A549 (cell line): ENCODE results near the gene TPD52L1. TPM values are rescaled to one million over a fixed set of nuclear protein-coding genes. Genes with fewer than 3 reads are reported as not detected.

Source experiments
- ATAC-seq, 2 experiments: fragments of 200-7000 bp in 1 of 2; fragments of >200 bp in 1 of 2; cut with Nextera tagmentation in 1 of 2; cut with Tn5 transposase in 1 of 2; 3 replicates each; pipeline versions ENCODE4 v1.8.0 to v1.9.1; 2018 to 2020; ENCODE audit warnings: mild to moderate bottlenecking in 1 of 2, moderate library complexity in 1 of 2
- CTCF ChIA-PET: fragments of 300-600 bp; sonication (Branson Sonifier 250); formaldehyde crosslinking; extraction: SDS; loops from one replicate; lab custom pipeline; 2021; ENCODE audit warnings: antibody characterized with exemption, inconsistent platforms; lab: Yijun Ruan, JAX
- POLR2A ChIA-PET: fragments of 350-600 bp; formaldehyde crosslinking; extraction: SDS; loops from one replicate; lab custom pipeline; 2021; ENCODE audit warnings: antibody characterized with exemption, inconsistent platforms; lab: Yijun Ruan, JAX
- DNase-seq, 2 experiments: peaks; one replicate each; pipeline versions ENCODE4 v3.0.0 to v3.0.0-alpha.2; 2011 to 2016; ENCODE audit warnings: low read depth in 1 of 2, low spot score in 1 of 2
- FAIRE-seq: peaks from 2 replicates; lab custom pipeline; 2011; peaks lifted over from hg19 to GRCh38; lab: Jason Lieb, UNC
- H3K27ac ChIP-seq, 2 experiments: fragments of >200 bp; sonication (Bioruptor Twin); formaldehyde crosslinking; 3 replicates each; pipeline ENCODE4 v1.5.1; 2016 to 2017
- H3K4me1 ChIP-seq: fragments of >200 bp; sonication (Bioruptor Twin); formaldehyde crosslinking; 3 replicates; pipeline ENCODE4 v1.6.1; 2016
- H3K4me2 ChIP-seq: fragments of >200 bp; sonication (Bioruptor Twin); formaldehyde crosslinking; 3 replicates; pipeline ENCODE4 v1.6.1; 2016
- H3K4me3 ChIP-seq: fragments of >200 bp; sonication (Bioruptor Twin); formaldehyde crosslinking; 3 replicates; pipeline ENCODE4 v1.5.1; 2016
- H3K9me3 ChIP-seq: fragments of >200 bp; sonication (Bioruptor Twin); formaldehyde crosslinking; 3 replicates; pipeline ENCODE4 v1.6.1; 2016
- BHLHE40 ChIP-seq: IDR thresholded peaks from 2 replicates; pipeline ENCODE4 v1.6.1; 2012; ENCODE audit warnings: low read depth, low read length, inconsistent platforms
- CBX2 ChIP-seq: fragments of 200-600 bp; sonication (generic); IDR thresholded peaks from 2 replicates; pipeline ENCODE4 v1.6.1; 2016; ENCODE audit warnings: low read depth, mild to moderate bottlenecking, borderline replicate concordance
- CEBPB ChIP-seq, 2 experiments: fragments of >200 bp in 1 of 2; sonication (Bioruptor Twin) in 1 of 2; formaldehyde crosslinking in 1 of 2; IDR thresholded peaks; 2 replicates each; pipeline ENCODE4 v1.6.1; 2012 to 2016
- CHD2 ChIP-seq: fragments of 150-350 bp; IDR thresholded peaks from 2 replicates; pipeline ENCODE4 v1.6.1; 2014; ENCODE audit warnings: low read length; ENCODE audit not compliant: partially characterized antibody
- EHF ChIP-seq: fragments of 250-450 bp; sonication (Bioruptor Pico); IDR thresholded peaks from 2 replicates; pipeline ENCODE4 v1.5.0; 2020; ENCODE audit warnings: mild to moderate bottlenecking
- EHMT2 ChIP-seq: fragments of 200-600 bp; sonication (generic); IDR thresholded peaks from 2 replicates; pipeline ENCODE4 v1.6.1; 2016; ENCODE audit warnings: antibody characterized with exemption, low read depth, mild to moderate bottlenecking, moderate library complexity
- EP300 ChIP-seq, 2 experiments: fragments of >200 bp; sonication (Bioruptor Twin); formaldehyde crosslinking; IDR thresholded peaks; 2 replicates in 1 of 2; 3 replicates in 1 of 2; pipeline ENCODE4 v1.6.1; 2016 to 2017
- HEYL ChIP-seq: fragments of 250-450 bp; sonication (Bioruptor Pico); IDR thresholded peaks from 2 replicates; pipeline ENCODE4 v1.8.0; 2021; ENCODE audit warnings: mild to moderate bottlenecking, moderate library complexity
- HMGXB4 ChIP-seq: fragments of 250-450 bp; sonication (Bioruptor Pico); IDR thresholded peaks from 2 replicates; pipeline ENCODE4 v1.5.0; 2021; ENCODE audit warnings: mild to moderate bottlenecking, moderate library complexity, borderline replicate concordance
- HOXB13 ChIP-seq: fragments of 250-450 bp; sonication (Bioruptor Pico); IDR thresholded peaks from 2 replicates; pipeline ENCODE4 v1.5.0; 2020; ENCODE audit warnings: low read depth, mild to moderate bottlenecking, moderate library complexity
- HOXB5 ChIP-seq: fragments of 250-450 bp; sonication (Bioruptor Pico); IDR thresholded peaks from 2 replicates; pipeline ENCODE4 v1.5.0; 2020; ENCODE audit warnings: mild to moderate bottlenecking, moderate library complexity
- JUN ChIP-seq, 2 experiments: fragments of >200 bp; sonication (Bioruptor Twin); formaldehyde crosslinking; IDR thresholded peaks; 2 replicates in 1 of 2; 3 replicates in 1 of 2; pipeline ENCODE4 v1.6.1; 2016 to 2017
- JUNB ChIP-seq: fragments of >200 bp; sonication (Bioruptor Twin); formaldehyde crosslinking; IDR thresholded peaks from 2 replicates; pipeline ENCODE4 v1.6.1; 2016
- MAFK ChIP-seq: fragments of 450-650 bp; IDR thresholded peaks from 2 replicates; pipeline ENCODE4 v1.6.1; 2014; ENCODE audit not compliant: partially characterized antibody
- MAX ChIP-seq: IDR thresholded peaks from 2 replicates; pipeline ENCODE4 v1.6.1; 2012
- MAZ ChIP-seq: fragments of 150-350 bp; IDR thresholded peaks from 2 replicates; pipeline ENCODE4 v1.6.1; 2014; ENCODE audit warnings: antibody characterized with exemption, low read depth, low read length, borderline replicate concordance
- MYC ChIP-seq: IDR thresholded peaks from 2 replicates; pipeline ENCODE4 v1.6.1; 2012; ENCODE audit warnings: mild to moderate bottlenecking, inconsistent platforms, low read length, improper control_type of control experiment, borderline replicate concordance
- NFE2L2 ChIP-seq: fragments of 150-350 bp; conservative IDR thresholded peaks from 2 replicates; pipeline ENCODE4 v1.6.1; 2014; ENCODE audit warnings: low read length
- NR3C1 ChIP-seq: fragments of >200 bp; sonication (Bioruptor Twin); formaldehyde crosslinking; IDR thresholded peaks from 3 replicates; pipeline ENCODE4 v1.6.1; 2017
- PBX3 ChIP-seq: IDR thresholded peaks from 2 replicates; pipeline ENCODE4 v1.6.1; 2012
- PHF8 ChIP-seq: fragments of 200-600 bp; sonication (generic); IDR thresholded peaks from 2 replicates; pipeline ENCODE4 v1.6.1; 2016; ENCODE audit warnings: low read depth, mild to moderate bottlenecking, antibody characterized with exemption, moderate library complexity, borderline replicate concordance
- POLR2A ChIP-seq: IDR thresholded peaks from 2 replicates; pipeline ENCODE4 v1.6.1; 2012; ENCODE audit warnings: mild to moderate bottlenecking, low read length
- POLR2AphosphoS2 ChIP-seq: conservative IDR thresholded peaks from 2 replicates; pipeline ENCODE4 v1.6.1; 2012; ENCODE audit warnings: low read length, improper control_type of control experiment, inconsistent platforms
- RARB ChIP-seq: fragments of 250-450 bp; sonication (Bioruptor Pico); IDR thresholded peaks from 2 replicates; pipeline ENCODE4 v1.8.0; 2021; ENCODE audit warnings: mild to moderate bottlenecking, moderate library complexity
- RCOR1 ChIP-seq: fragments of 150-350 bp; IDR thresholded peaks from 2 replicates; pipeline ENCODE4 v1.6.1; 2014; ENCODE audit warnings: antibody characterized with exemption, low read length, low read depth
- RFX5 ChIP-seq: fragments of 450-650 bp; IDR thresholded peaks from 2 replicates; pipeline ENCODE4 v1.7.1; 2014; ENCODE audit warnings: antibody characterized with exemption, mild to moderate bottlenecking, moderate library complexity
- SMC3 ChIP-seq: fragments of >200 bp; sonication (Bioruptor Twin); formaldehyde crosslinking; IDR thresholded peaks from 3 replicates; pipeline ENCODE4 v1.6.1; 2018; ENCODE audit warnings: inconsistent platforms
- SREBF2 ChIP-seq: fragments of 450-650 bp; IDR thresholded peaks from 2 replicates; pipeline ENCODE4 v1.6.1; 2014; ENCODE audit warnings: mild to moderate bottlenecking, moderate library complexity
- TP53 ChIP-seq: fragments of 250-450 bp; sonication (Bioruptor Pico); IDR thresholded peaks from 2 replicates; pipeline ENCODE4 v1.5.0; 2021; ENCODE audit warnings: mild to moderate bottlenecking, moderate library complexity
- ZC3H11A ChIP-seq: fragments of 450-650 bp; IDR thresholded peaks from 2 replicates; pipeline ENCODE4 v1.6.1; 2014; ENCODE audit warnings: antibody characterized with exemption, mild to moderate bottlenecking
- ZFP36 ChIP-seq: fragments of 450-650 bp; IDR thresholded peaks from 2 replicates; pipeline ENCODE4 v1.6.1; 2014; ENCODE audit warnings: borderline replicate concordance; ENCODE audit not compliant: partially characterized antibody
- ZSCAN20 ChIP-seq: fragments of 250-450 bp; sonication (Bioruptor Pico); IDR thresholded peaks from 2 replicates; pipeline ENCODE4 v1.8.0; 2022; ENCODE audit warnings: mild to moderate bottlenecking, moderate library complexity
- WGBS: methylation state at CpG from one replicate; pipeline ENCODE4 v1.1.6; 2017; ENCODE audit errors: missing lambda C conversion rate; 5-methylcytosine and 5-hydroxymethylcytosine counted together
- polyA plus RNA-seq, 4 experiments: library from polyadenylated mRNA; depleted of rRNA in 3 of 4; stranded (reverse); fragments of >200 nt; fragmentation: RNase III in 1 of 4; extraction: RNeasy Plus Mini Kit Qiagen cat#74134 plus additional on column Dnase treatment in 1 of 4; gene quantifications; 2 replicates in 3 of 4; 3 replicates in 1 of 4; pipeline ENCODE4 v1.2.3, GENCODE V29; 2011 to 2017

TPD52L1 gene
- polyA plus RNA-seq, 2 of the 4 experiments (the other 2 are of a cell fraction), result 90.1 to 144 TPM

GRCh38 chr6:125285936-125286335 lies 132.4 kb downstream of the TPD52L1 start:
- H3K9me3 ChIP-seq, result peaks cover 12% of the 10 kb centered on the region; the same call in 1 of the 3 replicates
- ATAC-seq, result no peak
- no peaks in the 10 kb centered on the region for H3K4me1 ChIP-seq
- no peak for FAIRE-seq
- H3K4me3 ChIP-seq, result no peak overlapping the region
- H3K27ac ChIP-seq, result no peak overlapping the region
- WGBS, result 92% methylated on average over 1 of the region's 1 CpG
- no peak for DNase-seq
- H3K4me2 ChIP-seq, result no peak overlapping the region
- ChIA-PET POLR2A (no interaction called here), CTCF (no interaction called here)
- TF ChIP-seq HOXB13 (CRISPR knock-in tag) (no peak), RFX5 (no peak), ZFP36 (no peak), SREBF2 (no peak), EHF (CRISPR knock-in tag) (no peak)
- TF ChIP-seq, all 56 proteins: peak for 0

- Histone ChIP-seq H3K9me3 (peaks cover 12% of the 10 kb centered on the region; the same call in 1 of the 3 replicates), H3K4me3 (no peak overlapping the region), H3K4me1 (no peaks in the 10 kb centered on the region), H3K27ac (no peak overlapping the region), H3K4me2 (no peak overlapping the region)
- CTCF ChIA-PET, result no interaction called here
- ATAC-seq (0 out of 6 replicates have a peak, but pooled peaks of 1 of the 2 experiments have one; percentile 34), DNase-seq (no peak), FAIRE-seq (no peak)
- no peak for TF ChIP-seq PHF8
- TF ChIP-seq NR3C1, result no peak
- no peak for TF ChIP-seq EHF (CRISPR knock-in tag)
- TF ChIP-seq EP300 (IDR thresholded peaks at IDR 0.05), result no peak
- no peak for TF ChIP-seq MAFK
- no peak for TF ChIP-seq JUNB
- no peak for TF ChIP-seq ZC3H11A
- no peak for TF ChIP-seq HEYL
- TF ChIP-seq NFE2L2, result no peak
- no peak for TF ChIP-seq HOXB5 (CRISPR knock-in tag)
- TF ChIP-seq RCOR1, result no peak
- no peak for TF ChIP-seq MAZ
- no peak for TF ChIP-seq JUN (IDR thresholded peaks at IDR 0.05)
- TF ChIP-seq CBX2, result no peak
- TF ChIP-seq SMC3, result no peak
- no peak for TF ChIP-seq EHMT2
- TF ChIP-seq MYC, result no peak
- no peak for TF ChIP-seq HOXB13 (CRISPR knock-in tag)
- no peak for TF ChIP-seq POLR2A
- POLR2A ChIA-PET, result no interaction called here
- 96% methylated on average over 9 of the region's 9 CpGs for WGBS
Observed at GRCh38 chr6:125287718-125288117, 134.1 kb downstream of the TPD52L1 start.

- 92% methylated on average over 3 of the region's 3 CpGs for WGBS
- ChIA-PET CTCF (interaction anchor here (0.8 to 1.6 kb wide), 2 partner anchors 18 to 423 kb away, joined by 3 to 9 read pairs; no protein-coding TSS in a partner anchor), POLR2A (no interaction called here)
- FAIRE-seq, result no peak
- ATAC-seq, result no peak
- Histone ChIP-seq H3K9me3 (no peaks in the 10 kb centered on the region), H3K4me2 (no peak overlapping the region), H3K27ac (no peak overlapping the region), H3K4me3 (no peak overlapping the region), H3K4me1 (no peaks in the 10 kb centered on the region)
- DNase-seq, result no peak
- TF ChIP-seq PBX3 (no peak), ZFP36 (no peak), RARB (CRISPR knock-in tag) (no peak), CEBPB (IDR thresholded peaks at IDR 0.05) (no peak), EP300 (IDR thresholded peaks at IDR 0.05) (no peak), MAX (no peak), CHD2 (no peak), TP53 (CRISPR knock-in tag) (no peak), ZSCAN20 (CRISPR knock-in tag) (no peak), NFE2L2 (no peak), HMGXB4 (CRISPR knock-in tag) (no peak), MYC (no peak), BHLHE40 (no peak), POLR2AphosphoS2 (no peak), HOXB13 (CRISPR knock-in tag) (no peak)
Observed at GRCh38 chr6:125293587-125293986, 140.0 kb downstream of the TPD52L1 start.
